HG03095 (cell line): ENCODE measurements around the gene FIP1L1.
"Not testable (repeated sequence)": the region's sequence is repeated elsewhere in the genome, so short reads cannot be mapped to it uniquely, and the experiment has no call there.

Source experiments
- ATAC-seq: cut with Tn5 transposase; IDR thresholded peaks from one replicate; pipeline ENCODE4 v1.9.1; 2021; ENCODE audit warnings: moderate library complexity; ENCODE audit not compliant: unreplicated experiment

FIP1L1 gene

GRCh38 chr4:53376900-53377299 is 541 bp upstream of the FIP1L1 start:
- ATAC-seq: no peak

- peak; percentile 24 for ATAC-seq
These were observed 686 bp downstream of the FIP1L1 start for GRCh38 chr4:53378171-53378482.

- no peak for ATAC-seq
These were observed 2.8 kb downstream of the FIP1L1 start for GRCh38 chr4:53380221-53380620.

DNA sequence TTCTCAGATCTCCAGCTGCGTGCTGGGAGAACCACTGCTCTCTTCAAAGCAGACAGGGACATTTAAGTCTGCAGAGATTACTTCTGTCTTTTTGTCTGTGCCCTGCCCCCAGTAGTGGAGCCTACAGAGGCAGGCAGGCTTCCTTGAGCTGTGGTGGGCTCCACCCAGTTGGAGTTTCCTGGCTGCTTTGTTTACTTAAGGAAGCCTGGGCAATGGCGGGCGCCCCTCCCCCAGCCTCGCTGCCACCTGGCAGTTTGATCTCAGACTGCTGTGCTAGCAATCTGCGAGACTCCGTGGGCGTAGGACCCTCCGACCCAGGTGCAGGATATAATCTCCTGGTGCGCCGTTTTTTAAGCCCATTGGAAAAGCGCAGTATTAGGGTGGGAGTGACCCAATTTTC is 32.0 kb downstream of the FIP1L1 start:
- ATAC-seq: not testable (repeated sequence)

- ATAC-seq: no peak
These were observed 41.8 kb downstream of the FIP1L1 start for GRCh38 chr4:53419208-53419607.

GRCh38 chr4:53421791-53422190 is 44.4 kb downstream of the FIP1L1 start:
- no peak for ATAC-seq

- no peak for ATAC-seq
These were observed 44.9 kb downstream of the FIP1L1 start for GRCh38 chr4:53422367-53422766.

GRCh38 chr4:53424280-53424679 is 46.8 kb downstream of the FIP1L1 start:
- no peak for ATAC-seq

DNA sequence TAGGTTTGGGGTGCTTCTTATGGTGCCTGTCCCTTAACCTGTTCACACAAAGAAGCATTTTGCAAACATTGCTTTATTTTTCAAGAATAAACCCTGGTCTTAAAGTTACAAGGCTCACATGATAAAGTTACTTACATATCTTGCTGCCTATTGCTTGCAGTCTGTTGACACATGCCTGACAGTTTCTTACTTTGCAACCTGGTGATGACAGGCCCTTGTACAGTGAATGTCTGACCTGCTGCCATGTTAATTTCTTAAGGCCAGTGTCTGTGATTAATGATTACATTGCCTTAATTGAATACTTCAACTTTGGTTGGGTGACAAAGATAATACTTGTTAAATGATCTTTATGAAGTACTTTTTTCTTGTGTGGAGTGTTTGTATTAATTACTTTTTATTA is 49.9 kb downstream of the FIP1L1 start:
- ATAC-seq: no peak

- ATAC-seq: no peak
These were observed 53.6 kb downstream of the FIP1L1 start for GRCh38 chr4:53431052-53431451.

GRCh38 chr4:53432528-53433424 is 55.3 kb downstream of the FIP1L1 start:
- peak; percentile 64 for ATAC-seq

GRCh38 chr4:53436251-53436650 is 58.8 kb downstream of the FIP1L1 start:
- no peak for ATAC-seq

DNA sequence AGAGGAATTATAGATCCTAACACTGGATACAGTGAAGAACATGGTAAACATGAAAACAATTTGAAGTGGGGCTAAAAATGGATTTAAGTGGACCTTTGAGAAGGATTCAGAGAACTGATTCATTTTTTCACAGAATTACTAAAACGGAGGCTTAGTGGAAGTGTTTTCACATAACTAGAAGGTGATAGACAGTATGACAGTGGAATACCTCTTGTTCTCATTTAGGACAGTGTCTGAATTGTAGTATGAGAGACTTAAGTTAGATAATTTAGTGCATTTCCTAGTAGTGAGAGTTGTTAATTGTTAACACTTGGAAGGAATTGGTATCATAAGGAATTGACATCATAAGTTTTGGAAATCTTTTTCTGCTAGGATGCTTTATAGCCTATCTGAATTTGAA is 64.1 kb downstream of the FIP1L1 start:
- no peak for ATAC-seq

DNA sequence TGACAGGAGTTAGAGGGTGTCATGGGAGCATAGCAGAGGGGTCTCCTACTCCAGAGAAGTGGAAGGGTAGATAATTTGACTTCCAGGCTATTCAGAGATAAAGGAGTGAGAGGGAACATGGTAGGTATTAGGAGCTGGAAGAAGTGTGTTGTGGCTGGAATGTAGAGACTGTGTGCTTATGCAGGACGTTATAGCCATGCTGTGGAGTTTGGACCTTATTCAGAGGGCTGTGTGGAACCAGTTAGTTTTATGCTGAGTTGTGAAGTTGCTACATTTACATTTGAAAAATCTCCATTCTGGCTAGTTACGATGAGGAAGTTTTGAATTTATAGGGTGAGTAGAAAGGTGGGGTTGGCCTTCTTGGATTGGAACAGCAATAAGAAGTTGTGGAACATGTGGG is 67.5 kb downstream of the FIP1L1 start:
- ATAC-seq: no peak

GRCh38 chr4:53450773-53451172 is 73.3 kb downstream of the FIP1L1 start:
- no peak for ATAC-seq

GRCh38 chr4:53453385-53453784 is 75.9 kb downstream of the FIP1L1 start:
- ATAC-seq: no peak

GRCh38 chr4:53455766-53456165 is 78.3 kb downstream of the FIP1L1 start:
- no peak for ATAC-seq

DNA sequence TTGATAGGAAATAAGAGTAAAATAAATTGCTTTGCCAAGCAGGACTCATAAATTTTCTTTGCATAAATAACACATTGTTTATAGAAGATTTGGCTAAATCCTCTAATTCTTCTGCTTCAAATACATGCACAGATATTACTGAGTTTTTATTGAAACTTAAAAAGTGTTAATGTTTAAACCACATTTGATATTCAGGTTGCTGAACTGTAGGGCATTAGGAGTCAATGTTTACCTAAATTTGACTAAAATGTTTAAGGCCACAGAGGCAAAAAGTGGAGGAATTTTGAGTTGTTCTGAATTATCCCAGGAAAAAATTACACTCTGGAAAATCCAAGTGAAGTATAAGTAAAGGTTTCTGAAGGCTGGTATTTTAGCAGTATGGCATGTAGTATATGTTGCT is 78.7 kb downstream of the FIP1L1 start:
- no peak for ATAC-seq

- no peak for ATAC-seq
These were observed 82.1 kb downstream of the FIP1L1 start for GRCh38 chr4:53459548-53459947.

DNA sequence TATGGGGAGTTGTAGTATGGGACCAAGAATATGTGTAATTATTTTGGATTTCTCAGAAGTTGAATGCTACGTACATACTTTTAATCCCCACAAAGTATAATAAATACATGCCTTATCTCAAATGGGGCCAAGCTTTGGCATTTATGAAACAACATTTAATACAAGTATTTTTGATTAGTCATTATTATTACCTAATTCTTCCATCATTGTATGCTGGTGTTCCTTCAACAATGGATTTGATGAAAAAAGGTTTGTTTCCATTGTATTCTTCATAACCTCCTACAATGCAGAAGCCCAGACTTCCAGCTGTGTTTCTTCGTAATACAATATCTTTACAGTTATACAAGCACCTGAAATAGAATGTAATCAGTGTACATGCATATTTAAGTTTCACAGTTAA is 83.8 kb downstream of the FIP1L1 start:
- no peak for ATAC-seq

GRCh38 chr4:53463340-53463739 is 85.9 kb downstream of the FIP1L1 start:
- no peak for ATAC-seq

GRCh38 chr4:53465281-53465680 is 87.8 kb downstream of the FIP1L1 start:
- ATAC-seq: no peak

- ATAC-seq: no peak
These were observed 88.5 kb downstream of the FIP1L1 start for GRCh38 chr4:53465891-53466290.
